OCI-LY7 (cell line): ENCODE data around the gene CACNA1I.

ENCODE experiments used
- CTCF ChIP-seq: fragments of 200-600 bp; sonication (generic); conservative IDR thresholded peaks from 2 replicates; pipeline ENCODE4 v1.5.1; 2014; ENCODE audit warnings: mild to moderate bottlenecking, antibody characterized with exemption, low read length, moderate library complexity, mixed read lengths
- EZH2phosphoT487 ChIP-seq: fragments of 200-600 bp; sonication (generic); IDR thresholded peaks from 2 replicates; pipeline ENCODE4 v1.6.1; 2018; ENCODE audit warnings: low read depth, borderline replicate concordance, mild to moderate bottlenecking, mixed run types, antibody characterized with exemption, low read length, moderate library complexity, mixed read lengths

DNA sequence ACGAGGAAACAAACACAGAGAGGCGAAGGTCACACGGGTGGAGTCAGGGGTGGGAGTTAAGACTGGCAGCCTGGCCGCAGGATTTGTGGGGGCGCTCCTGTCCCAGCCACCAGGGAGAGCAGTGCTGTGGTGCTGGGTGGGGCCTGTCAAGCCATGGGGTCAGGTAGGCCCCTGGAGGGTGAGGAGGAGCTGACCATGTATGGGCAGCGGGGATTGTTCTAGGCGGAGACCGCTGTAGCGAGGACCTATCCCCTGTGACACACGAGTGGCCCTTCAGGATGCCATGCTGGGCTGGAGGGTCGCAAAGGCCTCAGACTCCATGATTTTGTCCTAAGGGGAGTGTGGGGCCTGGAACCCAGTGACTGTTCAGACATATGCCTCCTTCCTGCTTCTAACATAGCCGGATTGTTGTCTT is 36.5 kb upstream of the CACNA1I start:
- TF ChIP-seq CTCF (no peak), EZH2phosphoT487 (no peak)
